Smooth muscle cell (in vitro differentiated cells): ENCODE measurements around the gene PALLD. TPM values are rescaled to one million over a fixed set of nuclear protein-coding genes. Genes with fewer than 3 reads are reported as not detected.
A peak's percentile ranks its signal among the peaks of the same experiment; 100 is the strongest.

ENCODE experiments used
- DNase-seq: peaks from one replicate; lab custom pipeline; 2025; ENCODE audit not compliant: unreplicated experiment; lab: John Stamatoyannopoulos, UW
- H2AFZ ChIP-seq: fragments of 200-600 bp; sonication (generic); 2 replicates; pipeline ENCODE4 v1.6.0; 2016; ENCODE audit warnings: antibody characterized with exemption, low read depth, mild to moderate bottlenecking
- H3F3A ChIP-seq: fragments of 200-600 bp; sonication (generic); 2 replicates; pipeline ENCODE4 v1.6.0; 2017; ENCODE audit warnings: antibody characterized with exemption, low read depth
- H3K27ac ChIP-seq: fragments of 200-600 bp; sonication (generic); 2 replicates; pipeline ENCODE4 v1.5.1; 2016; ENCODE audit warnings: low read depth, mild to moderate bottlenecking
- H3K27me3 ChIP-seq: fragments of 200-600 bp; sonication (generic); 2 replicates; pipeline ENCODE4 v1.6.1; 2016; ENCODE audit warnings: low read depth, mild to moderate bottlenecking
- H3K36me3 ChIP-seq: fragments of 200-600 bp; sonication (generic); 2 replicates; pipeline ENCODE4 v1.5.1; 2016; ENCODE audit warnings: low read depth
- H3K4me1 ChIP-seq: fragments of 200-600 bp; sonication (generic); 2 replicates; pipeline ENCODE4 v1.5.1; 2016; ENCODE audit warnings: low read depth
- H3K4me2 ChIP-seq: fragments of 200-600 bp; sonication (generic); 2 replicates; pipeline ENCODE4 v1.6.0; 2016; ENCODE audit warnings: mild to moderate bottlenecking
- H3K4me3 ChIP-seq: fragments of 200-600 bp; sonication (generic); 2 replicates; pipeline ENCODE4 v1.5.1; 2016; ENCODE audit warnings: mild to moderate bottlenecking
- H3K79me2 ChIP-seq: fragments of 200-600 bp; sonication (generic); 2 replicates; pipeline ENCODE4 v1.6.0; 2016; ENCODE audit warnings: low read depth, mild to moderate bottlenecking
- H3K9ac ChIP-seq: fragments of 200-600 bp; sonication (generic); 2 replicates; pipeline ENCODE4 v1.6.0; 2016; ENCODE audit warnings: low read depth
- H3K9me3 ChIP-seq: fragments of 200-600 bp; sonication (generic); replicated peaks from 2 replicates; pipeline ENCODE4 v1.5.1; 2016; ENCODE audit warnings: low read depth
- H4K20me1 ChIP-seq: fragments of 200-600 bp; sonication (generic); 2 replicates; pipeline ENCODE4 v1.6.0; 2016; ENCODE audit warnings: low read depth
- CTCF ChIP-seq: fragments of 200-600 bp; sonication (generic); IDR thresholded peaks from 2 replicates; pipeline ENCODE4 v1.5.1; 2017; ENCODE audit warnings: borderline replicate concordance, mild to moderate bottlenecking, antibody characterized with exemption; ENCODE audit not compliant: insufficient read depth, poor library complexity, severe bottlenecking
- WGBS: methylation state at CpG from one replicate; pipeline ENCODE4 v1.1.7; 2016; ENCODE audit warnings: low lambda C conversion rate; 5-methylcytosine and 5-hydroxymethylcytosine counted together
- polyA plus RNA-seq: library from polyadenylated mRNA; unstranded; fragments of >200 nt; fragmentation: Nextera tagmentation; extraction: Ambion mirVana; gene quantifications from 2 replicates; pipeline ENCODE4 v1.2.1, GENCODE V29; 2016
- total RNA-seq: library from RNA; depleted of rRNA; stranded (reverse); fragments of >200 nt; gene quantifications from 2 replicates; pipeline ENCODE4 v1.2.3, GENCODE V29; 2014

PALLD gene
- total and polyA plus RNA-seq, 2 experiments from 2014 or later: 354 to 415 TPM

GRCh38 chr4:168839758-168840391, 343.0 kb downstream of the PALLD start:
- Histone ChIP-seq H3K9me3 (no peaks in the 10 kb centered on the region), H3K4me3 (no peak overlapping the region), H3K36me3 (no peaks in the 10 kb centered on the region), H3K4me1 (peaks cover 43% of the 10 kb centered on the region), H3K4me2 (no peak overlapping the region), H3K9ac (no peak overlapping the region), H3K27me3 (no peaks in the 10 kb centered on the region), H3F3A (peaks cover 58% of the 10 kb centered on the region), H3K27ac (peak overlapping the region; percentile 96), H4K20me1 (peaks cover 100% of the 10 kb centered on the region), H3K79me2 (peaks cover 100% of the 10 kb centered on the region), H2AFZ (no peak overlapping the region)
- WGBS: 38% methylated on average over 3 of the region's 3 CpGs
- DNase-seq: no peak
- no peak for TF ChIP-seq CTCF

- Histone ChIP-seq H3K79me2 (peaks cover 100% of the 10 kb centered on the region), H2AFZ (no peak overlapping the region), H3K9ac (no peak overlapping the region), H3K27ac (peak overlapping the region; percentile 96), H3K9me3 (no peaks in the 10 kb centered on the region), H3F3A (peaks cover 55% of the 10 kb centered on the region), H3K4me2 (no peak overlapping the region), H3K4me3 (no peak overlapping the region), H4K20me1 (peaks cover 100% of the 10 kb centered on the region), H3K36me3 (no peaks in the 10 kb centered on the region), H3K27me3 (no peaks in the 10 kb centered on the region), H3K4me1 (peaks cover 43% of the 10 kb centered on the region)
- no peak for DNase-seq
- 48% methylated on average over 4 of the region's 4 CpGs for WGBS
- TF ChIP-seq CTCF: no peak
These were observed 343.5 kb downstream of the PALLD start for GRCh38 chr4:168840392-168840763.

GRCh38 chr4:168841000-168841671, 344.3 kb downstream of the PALLD start:
- DNase-seq: no peak
- Histone ChIP-seq H2AFZ (no peak overlapping the region), H3K79me2 (peaks cover 100% of the 10 kb centered on the region), H4K20me1 (peaks cover 100% of the 10 kb centered on the region), H3K4me2 (no peak overlapping the region), H3K27me3 (no peaks in the 10 kb centered on the region), H3K4me3 (no peak overlapping the region), H3K27ac (peak overlapping the region; percentile 96), H3K9ac (no peak overlapping the region), H3F3A (peaks cover 49% of the 10 kb centered on the region), H3K4me1 (peaks cover 42% of the 10 kb centered on the region), H3K36me3 (no peaks in the 10 kb centered on the region), H3K9me3 (no peaks in the 10 kb centered on the region)
- WGBS: 84% methylated on average over 8 of the region's 8 CpGs
- no peak for TF ChIP-seq CTCF

- H4K20me1 ChIP-seq: peaks cover 100% of the 10 kb centered on the region
- DNase-seq: no peak
- H3K4me1 ChIP-seq: peaks cover 42% of the 10 kb centered on the region
- H3K9me3 ChIP-seq: no peaks in the 10 kb centered on the region
- H3K9ac ChIP-seq: no peak overlapping the region
- no peaks in the 10 kb centered on the region for H3K27me3 ChIP-seq
- no peak overlapping the region for H2AFZ ChIP-seq
- H3F3A ChIP-seq: peaks cover 53% of the 10 kb centered on the region
- no peaks in the 10 kb centered on the region for H3K36me3 ChIP-seq
- H3K79me2 ChIP-seq: peaks cover 100% of the 10 kb centered on the region
- H3K4me2 ChIP-seq: peak overlapping the region; percentile 29
- no peak for TF ChIP-seq CTCF
- H3K4me3 ChIP-seq: no peak overlapping the region
- peak overlapping the region; percentile 96 for H3K27ac ChIP-seq
These were observed 344.8 kb downstream of the PALLD start for GRCh38 chr4:168841672-168842019.
